ENCODE results near the gene VASP. TPM values are rescaled to one million over a fixed set of nuclear protein-coding genes. Genes with fewer than 3 reads are reported as not detected.

VASP gene
- total RNA-seq, 1 donor from 2014 or later = 103 TPM

- intact Hi-C loops (cut with DNase I) = no loop called here
Observed at GRCh38 chr19:45464274-45464673, 43.0 kb upstream of the VASP start.

DNA sequence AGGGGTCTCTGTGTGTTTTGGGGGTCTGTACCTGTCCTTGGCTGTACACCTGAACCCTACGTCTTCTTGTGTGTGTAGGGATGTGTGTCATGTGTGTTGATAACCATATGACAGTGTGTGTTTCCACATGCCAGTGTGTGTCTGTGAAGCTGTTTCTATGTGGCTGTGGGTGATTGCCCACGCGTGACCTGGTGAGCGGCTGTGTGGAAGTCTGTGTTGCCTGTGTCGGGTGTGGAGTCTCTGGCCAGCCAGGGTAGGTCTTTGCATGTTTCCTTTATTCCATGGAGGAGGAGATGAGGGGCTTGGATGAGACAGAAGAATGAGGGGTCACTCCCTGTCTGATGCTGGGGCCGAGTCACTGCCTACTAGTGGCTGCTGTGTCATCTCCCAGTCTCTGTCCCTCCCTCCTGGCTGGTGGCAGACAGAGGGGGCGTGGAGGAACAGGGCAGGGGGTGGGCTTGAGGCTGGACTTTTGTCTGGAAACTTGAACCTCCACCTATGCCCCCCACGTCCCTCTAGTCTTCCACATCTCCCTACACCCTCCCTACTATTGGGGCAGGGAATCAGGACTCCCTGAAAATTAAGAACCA, 42.3 kb upstream of the VASP start:
- no peaks in the 10 kb centered on the region for H3K27me3 ChIP-seq
- H3K4me3 ChIP-seq = no peak overlapping the region
- no peaks in the 10 kb centered on the region for H3K9me3 ChIP-seq
- no peak overlapping the region for H3K27ac ChIP-seq
- intact Hi-C loops (cut with DNase I) = no loop called here
- no peak for TF ChIP-seq POLR2A (IDR thresholded peaks at IDR 0.05)
- no peak for DNase-seq (ENCODE audit: extremely low spot score in 2 of 2)
- H3K36me3 ChIP-seq = no peaks in the 10 kb centered on the region
- peaks cover 18% of the 10 kb centered on the region for H3K4me1 ChIP-seq

More at GRCh38 chr19:45464274-45464673, 43.0 kb upstream of the VASP start:
- DNase-seq (ENCODE audit: extremely low spot score in 2 of 2) = no peak
- TF ChIP-seq POLR2A (IDR thresholded peaks at IDR 0.05) (no peak), POLR2AphosphoS5 (IDR thresholded peaks at IDR 0.05; ENCODE audit: insufficient read depth in 1 of 2, low read depth in 1 of 2) (no peak)
- TF ChIP-seq, protein P1, sequence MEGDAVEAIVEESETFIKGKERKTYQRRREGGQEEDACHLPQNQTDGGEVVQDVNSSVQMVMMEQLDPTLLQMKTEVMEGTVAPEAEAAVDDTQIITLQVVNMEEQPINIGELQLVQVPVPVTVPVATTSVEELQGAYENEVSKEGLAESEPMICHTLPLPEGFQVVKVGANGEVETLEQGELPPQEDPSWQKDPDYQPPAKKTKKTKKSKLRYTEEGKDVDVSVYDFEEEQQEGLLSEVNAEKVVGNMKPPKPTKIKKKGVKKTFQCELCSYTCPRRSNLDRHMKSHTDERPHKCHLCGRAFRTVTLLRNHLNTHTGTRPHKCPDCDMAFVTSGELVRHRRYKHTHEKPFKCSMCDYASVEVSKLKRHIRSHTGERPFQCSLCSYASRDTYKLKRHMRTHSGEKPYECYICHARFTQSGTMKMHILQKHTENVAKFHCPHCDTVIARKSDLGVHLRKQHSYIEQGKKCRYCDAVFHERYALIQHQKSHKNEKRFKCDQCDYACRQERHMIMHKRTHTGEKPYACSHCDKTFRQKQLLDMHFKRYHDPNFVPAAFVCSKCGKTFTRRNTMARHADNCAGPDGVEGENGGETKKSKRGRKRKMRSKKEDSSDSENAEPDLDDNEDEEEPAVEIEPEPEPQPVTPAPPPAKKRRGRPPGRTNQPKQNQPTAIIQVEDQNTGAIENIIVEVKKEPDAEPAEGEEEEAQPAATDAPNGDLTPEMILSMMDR (IDR thresholded peaks at IDR 0.05) = no peak
- Histone ChIP-seq H3K27me3 (no peaks in the 10 kb centered on the region), H3K4me3 (no peak overlapping the region), H3K4me1 (peaks cover 15% of the 10 kb centered on the region), H3K36me3 (no peaks in the 10 kb centered on the region), H3K9me3 (no peaks in the 10 kb centered on the region), H3K27ac (no peak overlapping the region)

- Histone ChIP-seq H3K36me3 (no peaks in the 10 kb centered on the region), H3K27ac (peak overlapping the region; percentile 96), H3K27me3 (no peaks in the 10 kb centered on the region), H3K4me1 (peaks cover 25% of the 10 kb centered on the region), H3K4me3 (peak overlapping the region; percentile 67 to 70), H3K9me3 (no peaks in the 10 kb centered on the region)
- TF ChIP-seq, protein P1 (IDR thresholded peaks at IDR 0.05) = no peak
- TF ChIP-seq POLR2A (IDR thresholded peaks at IDR 0.05) (no peak), POLR2AphosphoS5 (IDR thresholded peaks at IDR 0.05; ENCODE audit: insufficient read depth in 1 of 2, low read depth in 1 of 2) (no peak)
- peak in 1 of 2 donors; percentile 88 for DNase-seq (ENCODE audit: extremely low spot score in 2 of 2)
- intact Hi-C loops (cut with DNase I) = no loop called here
Observed at GRCh38 chr19:45467115-45467455, 40.2 kb upstream of the VASP start.

GRCh38 chr19:45467456-45468158, 39.7 kb upstream of the VASP start, which contains the start of gene FOSB:
TSS of gene FOSB (plus strand) at chr19:45467996. CDS start at chr19:45468587, 591 bp downstream.
- peak within 1 kb of the TSS; percentile 96 for H3K27ac ChIP-seq
- H3K9me3 ChIP-seq = no peaks in the 10 kb centered on the region
- DNase-seq (ENCODE audit: extremely low spot score in 2 of 2) = peak in 1 of 2 donors; percentile 98
- peaks cover 25% of the 10 kb centered on the region for H3K4me1 ChIP-seq
- H3K36me3 ChIP-seq = no peaks in the 10 kb centered on the region
- H3K4me3 ChIP-seq = peak within 1 kb of the TSS; percentile 67 to 70
- H3K27me3 ChIP-seq = no peaks in the 10 kb centered on the region
- intact Hi-C loops (cut with DNase I) = no loop called here
- peak; percentile 77 to 87 for TF ChIP-seq POLR2AphosphoS5 (IDR thresholded peaks at IDR 0.05; ENCODE audit: insufficient read depth in 1 of 2, low read depth in 1 of 2)
- TF ChIP-seq POLR2A (IDR thresholded peaks at IDR 0.05) = peak in 1 of 2 donors; percentile 80
- TF ChIP-seq, protein P1 (IDR thresholded peaks at IDR 0.05) = no peak

DNA sequence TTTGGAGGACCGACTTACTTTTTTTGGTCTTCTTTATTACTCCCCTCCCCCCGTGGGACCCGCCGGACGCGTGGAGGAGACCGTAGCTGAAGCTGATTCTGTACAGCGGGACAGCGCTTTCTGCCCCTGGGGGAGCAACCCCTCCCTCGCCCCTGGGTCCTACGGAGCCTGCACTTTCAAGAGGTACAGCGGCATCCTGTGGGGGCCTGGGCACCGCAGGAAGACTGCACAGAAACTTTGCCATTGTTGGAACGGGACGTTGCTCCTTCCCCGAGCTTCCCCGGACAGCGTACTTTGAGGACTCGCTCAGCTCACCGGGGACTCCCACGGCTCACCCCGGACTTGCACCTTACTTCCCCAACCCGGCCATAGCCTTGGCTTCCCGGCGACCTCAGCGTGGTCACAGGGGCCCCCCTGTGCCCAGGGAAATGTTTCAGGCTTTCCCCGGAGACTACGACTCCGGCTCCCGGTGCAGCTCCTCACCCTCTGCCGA, 39.1 kb upstream of the VASP start:
- H3K27ac ChIP-seq = peak overlapping the region; percentile 96
- DNase-seq (ENCODE audit: extremely low spot score in 2 of 2) = peak in 1 of 2 donors; percentile 89
- no peaks in the 10 kb centered on the region for H3K9me3 ChIP-seq
- TF ChIP-seq POLR2A (IDR thresholded peaks at IDR 0.05) (no peak), POLR2AphosphoS5 (IDR thresholded peaks at IDR 0.05; ENCODE audit: insufficient read depth in 1 of 2, low read depth in 1 of 2) (peak in 1 of 2 donors; percentile 50)
- H3K36me3 ChIP-seq = no peaks in the 10 kb centered on the region
- H3K27me3 ChIP-seq = no peaks in the 10 kb centered on the region
- H3K4me1 ChIP-seq = peaks cover 25% of the 10 kb centered on the region
- peak overlapping the region; percentile 67 to 70 for H3K4me3 ChIP-seq
- intact Hi-C loops (cut with DNase I) = no loop called here

DNA sequence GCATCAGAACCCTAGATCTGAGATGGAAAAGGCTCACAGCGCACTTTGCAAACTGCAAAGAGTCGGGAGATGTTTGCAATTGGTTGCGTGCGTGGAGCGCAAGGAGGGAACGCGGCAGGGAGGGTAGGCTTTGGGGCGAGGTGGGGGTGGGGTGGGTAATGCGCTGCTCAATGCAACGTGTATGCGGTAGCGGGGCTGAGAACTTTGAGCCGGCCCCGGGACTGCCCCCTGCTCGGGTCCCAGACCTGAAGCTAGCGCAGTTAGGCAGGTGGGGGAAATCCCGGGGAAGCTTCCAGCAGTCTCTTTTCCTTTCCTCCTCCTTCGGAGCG, 38.5 kb upstream of the VASP start:
- H3K36me3 ChIP-seq = no peaks in the 10 kb centered on the region
- peak overlapping the region; percentile 96 for H3K27ac ChIP-seq
- DNase-seq (ENCODE audit: extremely low spot score in 2 of 2) = no peak
- peaks cover 25% of the 10 kb centered on the region for H3K4me1 ChIP-seq
- H3K4me3 ChIP-seq = peak overlapping the region; percentile 67 to 70
- no peaks in the 10 kb centered on the region for H3K27me3 ChIP-seq
- TF ChIP-seq, protein P1 (IDR thresholded peaks at IDR 0.05) = no peak
- TF ChIP-seq POLR2A (IDR thresholded peaks at IDR 0.05) = no peak
- no peak for TF ChIP-seq POLR2AphosphoS5 (IDR thresholded peaks at IDR 0.05; ENCODE audit: insufficient read depth in 1 of 2, low read depth in 1 of 2)
- intact Hi-C loops (cut with DNase I) = no loop called here
- no peaks in the 10 kb centered on the region for H3K9me3 ChIP-seq

All from vagina (tissue), 2 donors.